ENCODE data around the gene LRRK1. TPM values are rescaled to one million over a fixed set of nuclear protein-coding genes. Genes with fewer than 3 reads are reported as not detected.

The LRRK1 gene
- total RNA-seq, 1 donor from 2014 or later = not detected

DNA sequence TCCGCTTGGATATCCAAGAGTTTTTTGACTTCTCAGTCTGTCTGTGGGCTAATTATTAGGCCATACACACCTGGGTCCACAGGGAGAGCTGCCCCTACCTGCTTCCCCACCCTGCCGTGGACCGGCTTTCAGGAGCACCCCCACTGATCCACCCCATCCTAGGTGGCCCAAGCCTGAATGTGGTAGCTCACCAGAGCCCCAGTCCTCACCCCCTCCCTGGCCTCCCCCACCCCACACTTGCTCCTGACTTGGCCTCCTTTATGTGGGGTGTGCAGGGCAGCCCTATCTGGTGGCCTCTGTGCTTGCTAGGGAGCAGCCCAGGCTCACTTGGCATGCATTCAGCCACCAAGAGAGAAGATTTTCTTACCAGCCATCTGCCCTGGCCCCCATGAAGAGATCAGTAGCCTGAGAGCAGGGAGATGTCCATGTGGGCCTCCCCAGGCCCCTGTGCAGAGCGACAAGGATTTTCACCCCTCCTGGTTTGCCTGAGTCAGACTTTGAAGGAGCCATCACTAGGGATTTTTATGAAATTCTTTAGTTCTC is 11.2 kb downstream of the LRRK1 start:
- peaks cover 1% of the 10 kb centered on the region for H3K27me3 ChIP-seq
- Mint-ChIP-seq H3K27me3 (ENCODE audit: insufficient read depth, low read depth) (peaks cover 11% of the 10 kb centered on the region), H3K36me3 (no peaks in the 10 kb centered on the region), H3K27ac (no peak overlapping the region), H3K4me1 (peaks cover 24% of the 10 kb centered on the region), H3K4me3 (no peak overlapping the region), H3K9me3 (no peaks in the 10 kb centered on the region)
- H3K4me2 ChIP-seq = no peak overlapping the region
- DNase-seq (ENCODE audit: low spot score) = no peak
- no peaks in the 10 kb centered on the region for H3K36me3 ChIP-seq
- no peaks in the 10 kb centered on the region for H4K20me1 ChIP-seq (ENCODE audit: low read depth)
- H3K4me3 ChIP-seq = no peak overlapping the region
- no peak overlapping the region for H3K9ac ChIP-seq
- no peaks in the 10 kb centered on the region for H3K79me2 ChIP-seq (ENCODE audit: low read depth)
- TF ChIP-seq EZH2 (IDR thresholded peaks at IDR 0.05) = no peak
- TF ChIP-seq EZH2phosphoT487 (IDR thresholded peaks at IDR 0.05) = no peak
- no peak for TF ChIP-seq CTCF (IDR thresholded peaks at IDR 0.05)
- H3K27ac ChIP-seq = no peak overlapping the region
- no peaks in the 10 kb centered on the region for H3K9me3 ChIP-seq (ENCODE audit: low read depth)
- H2AFZ ChIP-seq (replicated peaks) = no peak overlapping the region
- H3K4me1 ChIP-seq = peaks cover 16% of the 10 kb centered on the region
- no peaks in the 10 kb centered on the region for H3F3A ChIP-seq (ENCODE audit: low read depth)

DNA sequence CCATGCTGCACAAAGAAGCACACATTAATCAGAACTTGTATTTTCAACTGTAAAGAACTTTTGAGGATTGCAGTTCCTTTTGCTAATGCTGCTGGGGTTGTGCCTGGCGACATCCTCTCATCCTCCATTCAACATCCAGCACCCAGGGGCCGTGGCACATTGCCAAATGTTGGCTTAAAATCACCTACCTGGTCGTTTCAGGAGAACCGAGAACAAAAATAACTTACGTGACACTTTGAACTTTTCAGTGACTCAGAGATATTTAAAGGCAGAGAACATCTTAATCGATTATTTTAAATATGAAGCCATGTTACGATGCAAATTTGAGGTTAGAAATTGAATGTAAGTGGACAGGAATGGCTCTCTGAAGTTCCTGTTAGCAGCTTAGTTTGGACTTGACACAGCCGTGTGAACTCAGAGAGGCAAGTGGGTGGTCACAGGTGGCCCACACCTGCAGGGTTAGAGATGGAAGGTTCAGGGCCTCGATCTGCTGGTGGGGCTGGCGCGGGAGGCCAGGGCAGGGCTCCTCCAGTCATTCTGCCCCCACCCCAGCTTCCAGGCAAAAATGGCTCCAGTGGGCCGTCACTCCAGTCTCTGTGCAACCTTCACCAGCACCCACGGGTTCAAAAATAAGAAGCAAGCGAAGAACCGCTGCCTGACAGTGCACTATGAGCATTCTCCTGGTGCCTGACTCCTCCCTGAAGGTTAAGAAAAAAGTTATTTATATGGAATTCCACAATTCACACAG is 12.2 kb downstream of the LRRK1 start:
- no peak for TF ChIP-seq CTCF (IDR thresholded peaks at IDR 0.05)

GRCh38 chr15:100932676-100933348 is 13.7 kb downstream of the LRRK1 start:
- H3K27me3 ChIP-seq = no peaks in the 10 kb centered on the region
- H3K36me3 ChIP-seq = no peaks in the 10 kb centered on the region
- DNase-seq (ENCODE audit: low spot score) = no peak
- peaks cover 16% of the 10 kb centered on the region for H3K4me1 ChIP-seq
- H3K4me3 ChIP-seq = no peak overlapping the region
- Mint-ChIP-seq H3K4me3 (no peak overlapping the region), H3K9me3 (no peaks in the 10 kb centered on the region), H3K27ac (no peak overlapping the region), H3K4me1 (peaks cover 24% of the 10 kb centered on the region), H3K27me3 (ENCODE audit: insufficient read depth, low read depth) (peaks cover 11% of the 10 kb centered on the region), H3K36me3 (no peaks in the 10 kb centered on the region)
- peak overlapping the region; percentile 59 for H2AFZ ChIP-seq (replicated peaks)
- no peak overlapping the region for H3K4me2 ChIP-seq
- H3K27ac ChIP-seq = no peak overlapping the region
- H3K9me3 ChIP-seq (ENCODE audit: low read depth) = no peaks in the 10 kb centered on the region
- no peaks in the 10 kb centered on the region for H3K79me2 ChIP-seq (ENCODE audit: low read depth)
- TF ChIP-seq EZH2phosphoT487 (IDR thresholded peaks at IDR 0.05) (no peak), CTCF (IDR thresholded peaks at IDR 0.05) (no peak), EZH2 (IDR thresholded peaks at IDR 0.05) (no peak)
- H3F3A ChIP-seq (ENCODE audit: low read depth) = no peaks in the 10 kb centered on the region
- no peak overlapping the region for H3K9ac ChIP-seq
- H4K20me1 ChIP-seq (ENCODE audit: low read depth) = no peaks in the 10 kb centered on the region

More for the DNA sequence above, 12.2 kb downstream of the LRRK1 start:
- H3K27ac ChIP-seq = no peak overlapping the region
- Mint-ChIP-seq H3K4me3 (no peak overlapping the region), H3K27me3 (ENCODE audit: insufficient read depth, low read depth) (peaks cover 11% of the 10 kb centered on the region), H3K4me1 (peaks cover 24% of the 10 kb centered on the region), H3K27ac (no peak overlapping the region), H3K9me3 (no peaks in the 10 kb centered on the region), H3K36me3 (no peaks in the 10 kb centered on the region)
- no peak overlapping the region for H2AFZ ChIP-seq (replicated peaks)
- no peaks in the 10 kb centered on the region for H3F3A ChIP-seq (ENCODE audit: low read depth)
- H3K9ac ChIP-seq = no peak overlapping the region
- H3K36me3 ChIP-seq = no peaks in the 10 kb centered on the region
- H4K20me1 ChIP-seq (ENCODE audit: low read depth) = no peaks in the 10 kb centered on the region
- no peak overlapping the region for H3K4me2 ChIP-seq
- no peak for DNase-seq (ENCODE audit: low spot score)
- H3K4me3 ChIP-seq = no peak overlapping the region
- no peaks in the 10 kb centered on the region for H3K9me3 ChIP-seq (ENCODE audit: low read depth)
- peaks cover 16% of the 10 kb centered on the region for H3K4me1 ChIP-seq
- H3K79me2 ChIP-seq (ENCODE audit: low read depth) = no peaks in the 10 kb centered on the region
- H3K27me3 ChIP-seq = no peaks in the 10 kb centered on the region

All from neural progenitor cell (in vitro differentiated cells).